Ishikawa (cell line): ENCODE results near the gene CLDN20.

Source experiments
- EGR1 ChIP-seq: IDR thresholded peaks from 2 replicates; pipeline ENCODE4 v1.6.1; 2012
- FOXM1 ChIP-seq: IDR thresholded peaks from 2 replicates; pipeline ENCODE4 v1.6.1; 2012; ENCODE audit warnings: low read depth, borderline replicate concordance

DNA sequence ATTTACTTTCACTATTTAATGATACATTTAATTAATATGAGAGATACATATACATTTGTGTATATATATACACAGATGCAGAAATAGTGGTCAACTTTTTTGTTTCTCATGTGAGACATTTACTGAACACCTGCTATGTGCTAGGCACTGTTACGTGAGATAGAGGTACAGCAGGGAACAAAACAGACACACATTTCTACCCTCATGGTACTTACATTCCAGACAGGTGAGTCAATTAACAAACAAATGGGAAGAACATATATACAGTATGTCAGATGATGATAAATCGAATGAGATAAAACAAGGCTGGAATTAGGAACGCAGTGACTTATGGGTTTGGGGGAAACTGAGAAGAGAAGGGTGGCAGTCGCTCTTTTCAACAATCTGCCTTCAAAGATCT, 45.3 kb downstream of the CLDN20 start:
- no peak for TF ChIP-seq EGR1
- TF ChIP-seq FOXM1: no peak
